T-helper 1 cell (primary cell): ENCODE measurements around the gene ZNF862.
A peak's percentile ranks its signal among the peaks of the same experiment; 100 is the strongest.
"Not testable (repeated sequence)": the region's sequence is repeated elsewhere in the genome, so short reads cannot be mapped to it uniquely, and the experiment has no call there.

Experiments used
- DNase-seq, 5 donors: peaks; one replicate each; pipeline ENCODE4 v3.0.0-alpha.2; 2012 to 2020

Gene ZNF862

DNA sequence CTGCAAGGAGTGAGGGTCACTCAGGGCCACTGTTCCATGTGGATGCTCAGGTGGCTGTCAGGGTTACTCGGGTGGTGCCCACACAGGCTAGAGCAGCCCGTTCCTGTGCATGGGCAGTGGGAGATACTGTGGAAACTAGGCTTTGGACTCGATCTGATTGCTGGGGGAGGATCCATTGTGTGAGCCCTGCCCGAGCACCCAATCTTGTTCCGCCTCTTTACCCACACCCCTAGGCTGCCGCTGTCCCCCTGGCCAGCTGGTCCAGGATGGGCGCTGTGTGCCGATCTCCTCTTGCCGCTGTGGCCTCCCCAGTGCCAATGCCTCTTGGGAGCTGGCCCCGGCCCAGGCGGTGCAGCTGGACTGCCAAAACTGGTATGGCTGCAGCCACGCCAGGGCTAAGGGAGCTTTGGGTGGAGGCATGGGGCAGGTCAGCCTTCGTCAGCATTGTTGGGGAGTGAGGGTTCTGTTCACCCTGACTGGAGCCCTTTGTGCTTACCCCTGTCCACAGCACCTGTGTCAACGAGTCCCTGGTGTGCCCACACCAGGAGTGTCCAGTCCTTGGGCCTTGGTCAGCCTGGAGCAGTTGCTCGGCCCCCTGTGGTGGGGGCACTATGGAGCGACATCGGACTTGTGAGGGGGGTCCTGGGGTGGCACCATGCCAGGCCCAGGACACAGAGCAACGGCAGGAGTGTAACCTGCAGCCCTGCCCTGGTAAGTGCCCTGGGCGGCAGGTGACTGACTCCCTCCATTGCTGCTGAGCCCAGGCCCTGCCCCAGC lies 12.4 kb upstream of the ZNF862 start:
- DNase-seq = no peak

DNA sequence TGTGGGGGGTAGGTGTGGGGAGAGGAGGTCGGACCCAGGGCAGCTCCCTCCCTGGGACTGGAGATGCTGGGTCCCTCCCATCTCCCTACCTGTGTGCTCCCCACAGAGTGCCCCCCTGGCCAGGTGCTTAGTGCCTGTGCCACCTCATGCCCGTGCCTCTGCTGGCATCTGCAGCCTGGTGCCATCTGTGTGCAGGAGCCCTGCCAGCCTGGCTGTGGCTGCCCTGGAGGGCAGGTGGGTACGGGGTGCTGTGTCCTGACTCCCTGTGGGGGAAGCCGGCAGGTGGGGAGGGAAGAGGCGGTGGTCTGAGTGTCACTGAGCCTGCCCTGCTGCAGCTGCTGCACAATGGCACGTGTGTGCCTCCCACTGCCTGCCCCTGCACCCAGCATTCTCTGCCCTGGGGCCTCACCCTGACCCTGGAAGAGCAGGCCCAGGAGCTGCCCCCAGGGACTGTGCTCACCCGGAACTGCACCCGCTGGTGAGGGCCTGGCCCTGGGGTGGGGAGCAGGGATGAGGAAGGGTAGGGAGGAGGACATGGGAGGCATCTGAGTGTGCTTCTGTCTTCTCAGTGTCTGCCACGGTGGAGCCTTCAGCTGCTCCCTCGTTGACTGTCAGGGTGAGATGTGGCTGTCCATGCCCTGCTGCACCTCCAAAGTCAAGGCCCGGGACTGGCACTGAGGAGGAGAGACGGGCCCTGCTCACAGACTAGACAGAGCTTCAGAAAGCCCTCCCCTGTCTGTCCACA lies 11.7 kb upstream of the ZNF862 start:
- DNase-seq = no peak

DNA sequence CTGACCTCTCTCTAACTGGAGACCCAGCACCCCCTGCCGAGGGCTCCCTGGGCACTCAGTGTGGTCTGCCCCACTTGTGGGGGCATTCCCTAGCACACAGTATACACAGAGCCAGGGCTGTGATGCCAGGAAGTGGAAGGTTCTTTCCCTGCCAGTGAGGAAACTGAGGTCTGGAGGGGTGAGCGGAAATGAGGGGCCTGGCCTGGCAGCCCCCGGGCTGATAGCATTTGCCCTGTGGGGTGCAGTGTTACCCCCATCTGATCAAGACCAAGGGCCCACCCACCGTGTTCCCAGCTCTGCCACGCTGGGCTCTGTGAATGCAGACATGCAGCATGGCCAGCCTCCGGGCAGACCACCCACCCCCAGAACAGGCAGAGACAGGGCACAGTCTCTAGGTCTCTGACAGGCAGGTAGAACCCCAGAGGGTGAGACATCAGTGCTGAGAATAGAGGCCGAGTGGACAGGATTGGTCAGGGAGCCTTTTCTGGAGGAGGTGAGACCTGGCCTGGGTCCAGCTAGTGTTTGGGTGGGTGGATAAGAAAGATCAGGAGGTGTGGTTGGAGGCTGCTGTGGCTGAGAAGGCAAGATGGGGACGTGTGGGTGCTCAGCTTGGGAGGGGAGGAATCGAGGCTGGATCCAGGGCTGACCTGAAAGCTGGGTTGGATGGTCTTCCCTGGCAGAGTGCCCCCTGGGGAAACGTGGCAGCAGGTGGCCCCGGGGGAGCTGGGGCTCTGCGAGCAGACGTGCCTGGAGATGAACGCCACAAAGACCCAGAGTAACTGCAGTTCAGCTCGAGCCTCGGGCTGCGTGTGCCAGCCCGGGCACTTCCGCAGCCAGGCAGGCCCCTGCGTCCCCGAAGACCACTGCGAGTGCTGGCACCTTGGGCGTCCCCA lies 10.8 kb upstream of the ZNF862 start:
- DNase-seq = peak in 1 of 5 donors; percentile 2

DNA sequence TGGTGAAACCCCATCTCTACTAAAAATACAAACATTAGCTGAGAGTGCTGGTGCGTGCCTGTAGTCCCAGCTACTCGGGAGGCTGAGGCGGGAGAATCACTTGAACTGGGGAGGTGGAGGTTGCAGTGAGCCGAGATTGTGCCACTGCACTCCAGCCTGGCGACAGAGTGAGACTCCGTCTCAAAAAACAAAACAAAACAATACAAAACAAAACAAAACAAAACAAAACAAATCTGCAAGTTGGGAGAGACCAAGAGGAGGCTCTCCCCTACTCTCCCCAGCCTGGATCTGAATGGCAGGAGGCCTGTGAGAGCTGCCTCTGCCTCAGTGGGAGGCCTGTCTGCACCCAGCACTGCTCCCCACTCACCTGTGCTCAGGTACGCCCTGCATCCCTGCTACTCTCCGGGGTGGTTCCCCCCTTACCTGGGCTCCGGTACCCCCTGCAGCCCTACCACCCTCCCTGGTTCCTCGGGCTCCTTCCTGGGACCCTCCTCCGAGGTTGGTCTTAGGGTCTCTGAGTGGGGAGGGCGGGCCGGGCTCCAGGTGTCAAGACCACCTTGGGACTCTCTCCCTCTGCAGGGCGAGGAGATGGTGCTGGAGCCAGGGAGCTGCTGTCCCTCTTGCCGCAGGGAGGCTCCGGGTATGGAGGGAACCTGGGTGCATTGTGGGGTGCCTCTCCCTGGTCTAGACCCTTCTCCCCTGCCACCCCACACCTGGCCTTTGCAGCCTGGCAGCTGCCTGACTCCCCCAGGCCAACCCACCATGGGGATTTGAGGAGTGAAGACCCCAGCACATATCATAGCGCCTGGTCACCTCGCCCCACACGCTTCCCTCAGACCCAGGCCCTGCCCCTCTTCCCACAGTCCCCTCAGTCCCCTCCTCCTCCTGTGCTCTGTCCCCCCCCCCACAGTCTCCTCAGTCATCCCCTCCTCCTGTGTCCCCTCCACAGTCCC lies 9.5 kb upstream of the ZNF862 start:
- no peak for DNase-seq

DNA sequence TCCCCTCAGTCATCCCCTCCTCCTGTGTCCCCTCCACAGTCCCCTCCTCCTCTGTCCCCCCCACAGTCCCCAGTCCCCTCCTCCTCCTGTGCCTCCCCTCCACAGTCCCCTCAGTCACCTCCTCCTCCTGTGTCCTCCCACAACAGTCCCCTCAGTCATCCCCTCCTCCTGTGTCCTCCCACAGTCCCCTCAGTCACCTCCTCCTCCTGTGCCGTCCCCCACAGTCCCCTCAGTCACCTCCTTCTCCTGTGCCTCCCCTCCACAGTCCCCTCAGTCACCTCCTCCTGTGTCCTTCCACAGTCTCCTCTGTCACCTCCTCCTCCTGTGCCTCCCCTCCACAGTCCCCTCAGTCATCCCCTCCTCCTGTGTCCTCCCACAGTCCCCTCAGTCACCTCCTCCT lies 7.6 kb upstream of the ZNF862 start:
- DNase-seq = not testable (repeated sequence)

DNA sequence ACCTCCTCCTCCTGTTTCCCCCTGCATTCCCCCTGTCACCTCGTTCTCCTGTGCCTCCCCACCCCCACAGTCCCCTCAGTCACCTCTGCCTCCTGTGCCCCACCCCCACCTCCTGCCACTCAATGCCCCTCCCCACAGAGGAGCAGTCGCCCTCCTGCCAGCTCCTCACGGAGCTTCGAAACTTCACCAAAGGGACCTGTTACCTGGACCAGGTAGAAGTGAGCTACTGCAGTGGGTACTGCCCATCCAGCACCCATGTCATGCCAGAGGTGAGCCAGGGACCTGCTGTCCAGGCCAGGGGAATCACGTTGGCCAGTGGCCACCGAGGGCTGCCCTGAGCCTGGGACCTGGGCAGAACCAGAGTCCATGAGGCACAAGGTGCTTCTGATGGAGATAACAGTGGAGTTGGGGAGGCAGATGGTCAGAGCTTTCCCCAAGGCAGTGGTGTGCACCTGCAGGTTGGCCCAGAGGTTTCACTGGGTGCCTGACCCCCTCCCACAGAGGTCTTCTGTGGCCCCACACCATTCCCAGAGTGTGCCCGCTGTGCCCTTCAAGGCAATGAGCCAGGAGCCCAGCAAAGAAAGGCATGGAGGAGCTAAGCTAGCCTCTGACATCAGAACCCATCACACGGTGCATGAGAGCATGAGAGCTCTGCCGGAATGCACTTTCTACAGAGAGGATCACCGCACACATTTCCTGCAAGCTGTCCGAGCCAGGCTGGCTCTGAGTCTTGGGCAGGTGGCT lies 7.0 kb upstream of the ZNF862 start:
- no peak for DNase-seq

DNA sequence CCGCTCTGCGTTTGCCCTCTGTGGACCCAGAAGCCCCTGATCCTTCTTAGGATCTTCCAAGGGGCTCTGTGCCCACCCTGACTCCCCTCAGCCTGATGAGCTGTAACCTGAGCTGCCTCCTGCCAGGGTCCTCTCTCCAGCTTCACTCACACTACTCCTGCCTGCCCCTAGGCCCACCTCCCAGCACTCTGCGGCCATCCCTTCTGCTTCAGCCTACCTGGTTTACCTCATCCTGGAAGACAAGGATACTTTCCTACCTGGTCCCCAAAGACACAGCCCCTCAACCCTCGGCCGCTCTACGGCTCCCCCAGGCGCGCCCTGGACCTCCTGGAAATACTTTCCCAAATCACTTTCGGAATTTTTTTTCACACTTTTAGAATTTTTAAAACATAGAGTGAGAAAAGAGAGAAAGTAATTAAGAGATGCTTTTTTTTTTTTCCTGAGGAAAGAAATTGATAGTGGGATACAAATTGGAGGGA lies 6.4 kb upstream of the ZNF862 start:
- DNase-seq = no peak

DNA sequence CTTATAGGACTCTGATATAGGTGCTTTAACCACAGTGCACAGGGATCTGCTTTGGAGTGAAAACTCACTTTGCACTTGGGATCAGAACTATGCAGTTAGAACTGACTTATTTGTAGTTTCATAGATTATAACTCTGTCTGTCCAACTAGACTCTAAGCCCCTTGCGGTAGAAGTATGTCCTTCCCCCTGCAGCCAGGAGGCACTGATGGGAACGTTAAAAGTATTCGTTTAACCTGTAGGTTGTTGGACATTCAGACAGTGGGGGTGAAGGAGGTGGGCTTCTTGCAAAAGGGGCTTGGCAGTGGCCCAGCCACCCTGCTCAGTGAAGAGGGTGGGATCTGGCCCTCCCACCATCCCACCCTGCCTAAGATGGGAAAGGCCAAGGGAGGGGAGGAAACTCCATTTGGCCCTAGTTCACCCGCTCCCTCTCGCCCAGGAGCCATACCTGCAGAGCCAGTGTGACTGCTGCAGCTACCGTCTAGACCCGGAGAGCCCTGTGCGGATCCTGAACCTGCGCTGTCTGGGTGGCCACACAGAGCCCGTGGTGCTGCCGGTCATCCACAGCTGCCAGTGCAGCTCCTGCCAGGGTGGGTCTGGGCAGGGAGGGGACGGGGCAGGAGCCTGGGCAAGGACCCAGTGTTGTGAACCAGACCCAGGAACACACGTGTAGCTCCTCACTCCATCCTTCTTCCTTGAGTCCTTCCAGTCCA lies 5.7 kb upstream of the ZNF862 start:
- no peak for DNase-seq

DNA sequence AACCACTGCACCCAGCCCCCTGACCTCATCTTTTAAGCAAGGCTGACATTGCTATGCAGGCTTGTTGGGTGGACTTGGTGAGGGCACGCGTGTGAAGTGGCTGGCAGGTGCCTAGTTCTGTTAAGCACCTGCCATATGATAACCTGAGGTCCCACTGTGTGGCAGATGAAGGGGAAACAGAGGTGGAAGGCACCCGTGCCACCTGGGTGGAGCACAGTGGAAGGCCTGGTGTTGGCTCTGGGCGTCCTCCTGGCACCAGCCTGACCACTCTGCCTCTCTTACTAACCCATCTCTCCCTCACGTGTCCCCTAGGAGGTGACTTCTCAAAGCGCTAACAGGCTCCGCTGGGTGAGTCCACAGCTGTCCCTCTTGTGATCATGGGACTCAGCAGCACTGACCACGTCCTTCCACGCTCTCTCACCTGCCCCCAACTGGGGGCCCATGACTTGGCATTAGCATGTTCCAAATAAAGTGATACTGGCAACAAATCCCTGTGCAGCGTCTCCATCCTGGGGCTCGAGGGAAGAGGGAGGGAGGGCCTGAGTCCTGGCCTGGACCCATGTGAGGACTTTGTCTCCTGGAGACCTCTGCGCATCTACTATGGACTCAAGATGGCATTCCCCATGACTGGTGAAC lies 4.6 kb upstream of the ZNF862 start:
- DNase-seq = no peak

DNA sequence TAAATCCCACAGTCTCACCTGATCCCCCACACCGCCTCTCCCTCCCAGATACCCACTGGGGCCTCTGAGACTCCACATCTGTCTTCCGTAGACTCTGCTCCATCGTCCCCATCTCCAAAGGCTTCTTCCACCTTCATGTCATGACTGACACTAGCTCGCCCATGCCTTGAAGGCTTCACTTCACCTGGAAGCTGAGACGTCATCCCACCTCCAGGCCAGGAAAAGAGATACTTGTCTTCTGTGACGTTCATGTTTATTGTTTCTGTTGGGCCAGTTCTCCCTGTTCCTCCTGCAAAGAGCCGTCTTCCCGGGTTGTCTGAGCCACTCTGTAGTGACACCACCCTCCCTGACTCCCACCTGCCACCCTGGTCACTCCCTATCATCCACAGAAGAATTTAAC lies 3.6 kb upstream of the ZNF862 start:
- no peak for DNase-seq

DNA sequence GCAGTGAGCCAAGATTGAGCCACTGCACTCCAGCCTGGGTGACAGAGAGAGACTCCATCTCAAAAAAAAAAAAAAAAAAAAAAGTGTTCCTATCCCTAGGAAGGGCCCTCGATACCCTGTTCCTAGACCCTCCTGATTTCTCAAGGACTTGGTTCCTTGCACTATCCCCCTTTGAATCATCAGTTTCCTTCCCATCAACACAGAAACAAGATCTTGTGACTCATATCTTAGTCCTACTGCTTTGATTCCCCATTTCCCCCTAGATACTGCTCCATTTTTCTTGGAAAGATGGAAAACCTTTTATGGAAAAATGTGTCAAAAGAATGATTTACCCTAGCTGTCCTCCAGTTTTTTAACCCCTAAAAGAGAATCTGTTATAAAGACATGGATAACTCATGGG lies 1.7 kb upstream of the ZNF862 start:
- DNase-seq = no peak

DNA sequence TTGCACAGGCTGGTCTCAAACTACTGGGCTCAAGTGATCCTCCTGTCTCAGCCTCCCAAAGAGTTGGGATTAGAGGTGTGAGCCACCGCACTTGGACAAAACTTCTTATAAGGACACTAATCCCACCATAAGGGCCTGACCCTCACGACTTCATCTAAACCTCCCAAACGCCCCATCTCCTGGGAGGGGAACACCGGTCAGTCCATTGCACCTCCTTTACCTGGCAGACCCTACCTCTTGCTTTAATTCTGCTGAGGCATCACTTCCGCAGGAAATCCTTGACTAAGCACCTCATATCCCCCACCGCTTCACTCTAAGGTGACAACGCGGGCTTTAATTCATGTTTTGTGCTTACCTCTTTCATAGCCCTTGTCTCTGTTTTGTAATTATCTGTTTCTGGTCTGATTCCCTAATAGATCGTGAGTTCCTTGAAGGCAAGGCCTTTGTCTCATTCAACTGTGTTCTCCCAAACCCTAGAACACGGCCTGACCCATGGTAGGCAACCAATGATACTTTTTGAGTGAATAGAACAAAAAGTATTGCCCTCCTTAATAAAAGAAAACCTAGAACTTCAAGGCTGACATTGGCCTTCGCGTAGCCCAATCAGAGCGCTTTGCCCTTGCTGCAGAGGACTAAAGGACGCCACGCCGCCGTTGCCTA lies 481 bp upstream of the ZNF862 start:
- DNase-seq = no peak

DNA sequence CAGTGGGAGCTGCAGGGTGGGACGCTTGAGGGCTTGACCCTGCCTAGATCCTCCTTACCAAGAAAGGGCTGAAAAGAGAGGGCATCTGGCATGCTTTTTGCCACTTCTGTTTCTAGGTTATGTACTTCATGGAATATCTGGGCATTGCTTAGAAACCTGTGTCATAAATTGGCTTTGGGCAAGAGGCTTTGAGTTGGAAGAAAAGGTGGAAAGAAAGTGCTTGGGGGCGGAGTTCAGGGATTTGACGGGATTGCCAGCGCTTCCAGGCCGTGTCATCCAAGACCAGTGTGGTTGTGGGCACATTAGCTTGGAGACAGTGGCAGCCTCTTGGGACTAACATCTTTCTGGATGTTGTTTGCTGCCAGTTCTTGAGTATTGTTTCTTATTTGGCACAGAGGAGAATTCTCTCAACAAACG lies 825 bp downstream of the ZNF862 start:
- no peak for DNase-seq

DNA sequence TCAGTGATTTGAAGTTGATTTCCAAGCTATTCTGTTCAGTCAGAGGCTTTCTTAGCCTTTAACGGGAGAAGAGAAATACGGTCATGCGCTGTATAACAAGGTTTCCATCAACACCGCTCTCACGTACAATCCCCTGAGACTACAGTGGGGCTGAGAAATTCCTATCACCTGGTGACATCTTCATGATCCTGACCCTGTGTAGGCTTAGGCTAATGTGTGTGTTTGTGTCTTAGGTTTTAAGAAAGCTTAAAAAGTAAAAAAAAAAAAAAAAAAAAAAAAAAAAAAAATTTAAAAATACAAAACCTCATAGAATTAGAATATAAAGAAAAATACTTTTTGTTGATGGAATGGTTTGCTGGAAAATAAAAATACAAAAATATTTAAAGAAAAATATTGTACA lies 1.8 kb downstream of the ZNF862 start:
- DNase-seq = no peak

DNA sequence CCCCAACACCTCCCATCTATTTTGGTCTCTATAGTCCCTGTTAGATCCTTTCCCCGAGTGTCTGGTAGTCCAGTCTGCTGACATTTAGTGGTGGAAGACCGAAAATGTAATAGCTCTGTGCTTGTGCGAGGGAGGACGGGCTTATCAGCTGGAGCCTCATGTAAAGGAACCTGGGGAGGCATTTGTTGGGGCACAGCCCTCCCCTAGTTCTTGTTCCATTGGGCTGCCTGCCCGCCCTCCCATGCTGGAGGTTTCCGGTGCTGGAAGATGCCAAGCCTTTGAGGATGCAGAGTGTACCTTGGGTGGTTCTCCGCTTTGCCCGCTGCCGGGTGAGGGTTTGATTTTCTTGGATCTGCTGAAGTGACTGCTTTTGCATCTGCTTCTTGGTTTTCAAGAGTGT lies 5.4 kb downstream of the ZNF862 start:
- DNase-seq = no peak

DNA sequence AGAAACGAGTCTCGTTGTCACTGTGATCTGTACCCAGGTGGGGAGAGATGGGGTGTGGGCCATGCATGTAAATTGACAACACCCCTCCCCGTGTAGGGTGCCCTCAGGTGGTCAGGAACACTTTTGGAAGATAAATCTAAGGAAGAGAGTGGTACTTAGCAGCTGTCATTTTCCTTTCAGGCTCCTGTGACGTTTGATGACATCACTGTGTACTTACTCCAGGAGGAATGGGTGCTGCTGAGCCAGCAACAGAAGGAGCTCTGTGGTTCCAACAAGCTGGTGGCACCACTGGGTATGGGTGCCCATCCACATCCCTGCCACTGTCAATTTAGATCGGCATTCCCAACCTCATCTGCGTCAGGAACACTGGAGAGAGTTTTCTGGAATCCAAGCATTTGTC lies 6.3 kb downstream of the ZNF862 start:
- no peak for DNase-seq

DNA sequence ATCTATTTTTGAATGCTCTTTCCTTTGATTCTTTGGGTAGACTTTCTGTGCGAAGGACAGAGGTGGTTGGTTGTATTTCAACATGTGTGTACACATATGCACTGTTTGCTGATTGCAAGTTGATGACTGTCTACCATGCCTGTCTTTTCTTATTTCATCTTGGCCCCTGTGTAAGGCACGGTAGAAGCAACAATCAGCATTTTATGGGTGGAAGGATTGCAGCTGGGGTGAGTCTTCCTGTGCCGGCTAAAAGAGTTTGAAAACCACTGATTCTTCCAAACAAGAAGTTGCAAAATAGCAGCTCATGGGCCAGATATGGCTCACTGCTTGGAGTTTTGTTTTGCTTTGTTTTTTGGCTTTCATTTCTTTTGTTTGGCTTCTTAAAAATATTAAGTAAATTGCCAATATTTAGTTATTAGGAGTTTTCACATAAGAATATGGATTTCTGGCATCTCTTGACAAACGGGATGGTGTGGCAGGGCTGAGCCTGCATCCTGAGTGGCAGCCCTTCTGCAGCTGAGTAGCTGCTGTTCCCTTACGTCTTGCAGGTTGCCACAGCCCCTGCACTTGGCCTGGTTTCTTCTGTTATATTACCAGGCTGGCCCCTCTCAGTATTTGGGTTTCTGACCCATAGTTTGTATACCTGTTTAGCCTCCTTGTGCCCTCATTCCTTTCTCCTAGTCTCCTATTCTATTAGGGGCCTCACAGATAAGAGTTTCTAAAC lies 7.2 kb downstream of the ZNF862 start:
- no peak for DNase-seq

DNA sequence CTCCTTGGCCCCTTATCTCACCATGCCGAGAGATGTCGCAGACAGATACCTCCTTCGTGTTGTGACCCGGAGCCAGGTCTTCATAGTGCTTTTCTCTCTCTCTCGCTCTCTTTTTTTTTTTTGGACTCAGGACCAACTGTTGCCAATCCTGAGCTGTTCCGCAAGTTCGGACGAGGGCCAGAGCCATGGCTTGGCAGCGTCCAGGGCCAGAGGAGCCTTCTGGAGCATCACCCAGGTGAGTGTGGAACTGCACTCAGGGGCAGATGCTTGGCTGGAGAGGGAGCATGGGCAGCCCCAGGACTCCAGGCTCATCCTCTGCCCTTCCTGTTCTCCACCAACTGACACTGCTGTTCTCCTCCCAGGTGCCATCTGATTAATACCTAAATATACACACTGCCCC lies 7.8 kb downstream of the ZNF862 start:
- DNase-seq = no peak
